IMR-90 (cell line): ENCODE results near the gene LEO1. TPM values are rescaled to one million over a fixed set of nuclear protein-coding genes. Genes with fewer than 3 reads are reported as not detected.
A peak's percentile ranks its signal among the peaks of the same experiment; 100 is the strongest.

ENCODE experiments used
- ATAC-seq: fragments of 200-7000 bp; cut with Tn5 transposase; 2 replicates; pipeline ENCODE4 v1.9.1; 2020; ENCODE audit warnings: low read depth, mild to moderate bottlenecking, moderate library complexity
- BruUV-seq: library from RNA; stranded (reverse); fragments of 400-500 nt; replicated peaks from 2 replicates; lab custom pipeline; 2021; lab: Mats Ljungman, UMichigan
- CTCF ChIA-PET: fragments of 300-600 bp; formaldehyde crosslinking; extraction: SDS; loops from one replicate; lab custom pipeline; 2021; ENCODE audit warnings: antibody characterized with exemption; lab: Yijun Ruan, JAX
- POLR2A ChIA-PET: fragments of 300-600 bp; sonication (Branson Sonifier 250); formaldehyde crosslinking; loops from one replicate; lab custom pipeline; 2022; ENCODE audit warnings: antibody characterized with exemption; ENCODE audit not compliant: unreplicated experiment; lab: Charles Lee
- DNase-seq: peaks from one replicate; pipeline ENCODE4 v3.0.0; 2013
- H2AFZ ChIP-seq: replicated peaks from 2 replicates; pipeline ENCODE3; 2013; ENCODE audit warnings: low read length, mild to moderate bottlenecking; ENCODE audit not compliant: poor library complexity
- H2AK5ac ChIP-seq: 2 replicates; pipeline ENCODE4 v1.6.1; 2013; ENCODE audit warnings: low read depth, low read length, inconsistent platforms
- H2AK9ac ChIP-seq: replicated peaks from 2 replicates; pipeline ENCODE3; 2013; ENCODE audit warnings: mild to moderate bottlenecking, low read depth, low read length, moderate library complexity; ENCODE audit not compliant: poor library complexity
- H2BK120ac ChIP-seq: 2 replicates; pipeline ENCODE4 v1.6.1; 2013; ENCODE audit warnings: low read depth, low read length, inconsistent platforms
- H2BK15ac ChIP-seq: 3 replicates; pipeline ENCODE4 v1.6.1; 2013; ENCODE audit warnings: low read depth, low read length, inconsistent platforms
- H2BK20ac ChIP-seq: 2 replicates; pipeline ENCODE4 v1.6.1; 2013; ENCODE audit warnings: low read depth, mild to moderate bottlenecking, inconsistent platforms, low read length, moderate library complexity
- H2BK5ac ChIP-seq: 2 replicates; pipeline ENCODE4 v1.6.1; 2013; ENCODE audit warnings: mild to moderate bottlenecking, low read depth, low read length, inconsistent platforms; ENCODE audit not compliant: poor library complexity, severe bottlenecking
- H3K14ac ChIP-seq: replicated peaks from 2 replicates; pipeline ENCODE4 v1.6.1; 2013; ENCODE audit warnings: low read depth, low read length, inconsistent platforms
- H3K18ac ChIP-seq: 2 replicates; pipeline ENCODE4 v1.6.1; 2013; ENCODE audit warnings: low read depth, low read length, control low read depth
- H3K23ac ChIP-seq: 2 replicates; pipeline ENCODE4 v1.6.1; 2013; ENCODE audit warnings: low read depth, low read length, inconsistent platforms
- H3K27ac ChIP-seq: 2 replicates; pipeline ENCODE4 v1.5.1; 2013; ENCODE audit warnings: mild to moderate bottlenecking, control low read depth, low read length; ENCODE audit not compliant: insufficient read depth
- H3K27me3 ChIP-seq: 2 replicates; pipeline ENCODE4 v1.6.1; 2013; ENCODE audit warnings: low read length; ENCODE audit not compliant: control insufficient read depth, insufficient read depth
- H3K36me3 ChIP-seq: 2 replicates; pipeline ENCODE4 v1.6.1; 2013; ENCODE audit warnings: low read length, mixed read lengths; ENCODE audit not compliant: control insufficient read depth, insufficient read depth
- H3K4ac ChIP-seq: 2 replicates; pipeline ENCODE4 v1.6.1; 2013; ENCODE audit warnings: low read depth, low read length, inconsistent platforms
- H3K4me1 ChIP-seq: 2 replicates; pipeline ENCODE4 v1.6.1; 2013; ENCODE audit warnings: low read length, mixed read lengths; ENCODE audit not compliant: control insufficient read depth, insufficient read depth
- H3K4me2 ChIP-seq: 2 replicates; pipeline ENCODE4 v1.6.1; 2013; ENCODE audit warnings: low read depth, mild to moderate bottlenecking, control low read depth, low read length, moderate library complexity
- H3K4me3 ChIP-seq: 2 replicates; pipeline ENCODE4 v1.5.1; 2013; ENCODE audit warnings: low read depth, mild to moderate bottlenecking, control low read depth, low read length, moderate library complexity; ENCODE audit not compliant: insufficient read depth
- H3K56ac ChIP-seq: 2 replicates; pipeline ENCODE4 v1.6.1; 2013; ENCODE audit warnings: low read length, inconsistent platforms; ENCODE audit not compliant: insufficient read depth; ENCODE audit errors: extremely low read depth
- H3K79me1 ChIP-seq, 2 experiments: 2 replicates each; pipeline ENCODE4 v1.6.1; 2013; ENCODE audit warnings: low read length in 2 of 2, inconsistent platforms in 1 of 2, low read depth in 1 of 2
- H3K9ac ChIP-seq: 2 replicates; pipeline ENCODE4 v1.6.1; 2013; ENCODE audit warnings: low read depth, low read length, control low read depth
- H3K9me1 ChIP-seq: 2 replicates; pipeline ENCODE4 v1.6.1; 2013; ENCODE audit warnings: low read length, inconsistent platforms; ENCODE audit not compliant: insufficient read depth
- H3K9me3 ChIP-seq: 2 replicates; pipeline ENCODE4 v1.6.1; 2013; ENCODE audit warnings: low read length; ENCODE audit not compliant: control insufficient read depth, insufficient read depth
- H4K20me1 ChIP-seq: 2 replicates; pipeline ENCODE4 v1.6.1; 2013; ENCODE audit warnings: low read length, inconsistent platforms; ENCODE audit not compliant: insufficient read depth
- H4K5ac ChIP-seq: 2 replicates; pipeline ENCODE4 v1.6.1; 2013; ENCODE audit warnings: mild to moderate bottlenecking, low read depth, low read length, control low read depth
- H4K8ac ChIP-seq, 2 experiments: 2 replicates each; pipeline ENCODE4 v1.6.1; 2013; ENCODE audit warnings: low read depth in 2 of 2, low read length in 2 of 2, control low read depth in 1 of 2, inconsistent platforms in 1 of 2
- H4K91ac ChIP-seq: 2 replicates; pipeline ENCODE4 v1.6.1; 2013; ENCODE audit warnings: low read depth, low read length, inconsistent platforms; ENCODE audit not compliant: insufficient read depth
- BHLHE40 ChIP-seq: fragments of 150-350 bp; IDR thresholded peaks from 2 replicates; pipeline ENCODE4 v1.6.1; 2016; ENCODE audit warnings: mild to moderate bottlenecking, low read depth, low read length
- CTCF ChIP-seq: conservative IDR thresholded peaks from 2 replicates; pipeline ENCODE4 v1.5.1; 2012; ENCODE audit warnings: mild to moderate bottlenecking, low read depth, low read length, improper control_type of control experiment
- NFE2L2 ChIP-seq: fragments of 150-350 bp; IDR thresholded peaks from 2 replicates; pipeline ENCODE4 v1.6.1; 2016; ENCODE audit warnings: low read depth, mild to moderate bottlenecking, low read length
- RAD21 ChIP-seq: IDR thresholded peaks from 2 replicates; pipeline ENCODE4 v1.6.1; 2012; ENCODE audit warnings: low read length, improper control_type of control experiment
- WGBS, 2 experiments: methylation state at CpG; one replicate each; pipeline versions ENCODE4 v1.1.5 to v1.1.7; 2013; ENCODE audit warnings: missing lambda C conversion rate in 2 of 2; ENCODE audit not compliant: insufficient read length in 1 of 2; ENCODE audit errors: extremely low coverage in 2 of 2; 5-methylcytosine and 5-hydroxymethylcytosine counted together
- dilution Hi-C: fragments of 300-500 bp; cut with HindIII; formaldehyde crosslinking; loops from one replicate; pipeline ENCODE4 v1.14.3; 2018; ENCODE audit warnings: low sequenced_read_pairs; ENCODE audit not compliant: unreplicated experiment
- in situ Hi-C: fragments of 300-500 bp; cut with MboI; formaldehyde crosslinking; loops from 3 replicates; pipeline ENCODE4 v1.14.3; 2019; ENCODE audit warnings: low sequenced_read_pairs, inconsistent platforms, mixed read lengths
- intact Hi-C: fragments of 100-400 bp; cut with micrococcal nuclease; formaldehyde crosslinking; loops from 2 replicates; pipeline ENCODE4 v1.10.0; 2022
- polyA plus RNA-seq, 3 experiments: library from polyadenylated mRNA; depleted of rRNA; stranded (reverse); fragments of >200 nt; gene quantifications; 2 replicates each; pipeline ENCODE4 v1.2.3, GENCODE V29; 2012; ENCODE audit warnings: low replicate concordance in 1 of 3
- total RNA-seq: library from RNA; depleted of rRNA; stranded (reverse); fragments of >200 nt; gene quantifications from 2 replicates; pipeline ENCODE4 v1.2.3, GENCODE V29; 2012

LEO1 gene
- total and polyA plus RNA-seq, 2 of the 4 experiments (the other 2 are of a cell fraction): 9.0 to 11.5 TPM

- TF ChIP-seq BHLHE40: no peak
These were observed 47.2 kb downstream of the LEO1 start (continued) for GRCh38 chr15:51924156-51925068.

- no peak; the same call in 1 of the 2 replicates for ATAC-seq
- Histone ChIP-seq H2AK5ac (no peak overlapping the region), H4K8ac (no peak overlapping the region), H3K23ac (no peak overlapping the region), H3K79me1 (peaks cover 2% of the 10 kb centered on the region in 2 experiments; a peak in 1 of 4 replicates), H3K4me1 (no peaks in the 10 kb centered on the region), H3K4ac (no peak overlapping the region), H2AFZ (no peak overlapping the region), H2AK9ac (no peak overlapping the region), H3K9ac (no peak overlapping the region), H2BK20ac (no peak overlapping the region), H3K36me3 (peaks cover 28% of the 10 kb centered on the region), H2BK120ac (no peak overlapping the region), H3K9me3 (no peaks in the 10 kb centered on the region), H3K27ac (no peak overlapping the region), H3K9me1 (peaks cover under 1% of the 10 kb centered on the region; the same call in 1 of the 2 replicates), H2BK15ac (no peak overlapping the region), H3K18ac (no peak overlapping the region), H2BK5ac (no peak overlapping the region), H3K56ac (no peak overlapping the region), H3K14ac (no peak overlapping the region), H3K27me3 (no peaks in the 10 kb centered on the region), H3K4me2 (no peak overlapping the region), H3K4me3 (no peak overlapping the region), H4K20me1 (no peaks in the 10 kb centered on the region), H4K5ac (no peak overlapping the region), H4K91ac (no peak overlapping the region)
- TF ChIP-seq CTCF (peak; percentile 31), RAD21 (peak; percentile 36; the same call in 1 of the 2 replicates), NFE2L2 (no peak)
- dilution Hi-C loops (no loop called here), in situ Hi-C loops (loop anchor here (25.0 kb wide), 1 partner anchor 280 kb away; no protein-coding TSS in a partner anchor), intact Hi-C loops (loop anchor here (10.0 kb wide), 1 partner anchor 263 kb away; no protein-coding TSS in a partner anchor)
- ChIA-PET POLR2A (no interaction called here), CTCF (interaction anchor here (0.6 to 2.1 kb wide), 4 partner anchors 16 to 353 kb away, joined by 3 to 5 read pairs (median 3); no protein-coding TSS in a partner anchor)
- peak; percentile 30 for DNase-seq
- WGBS, 2 experiments: no CpG with 5 or more reads among the region's 2 CpGs
- BruUV-seq: no TSS peak
These were observed 54.1 kb downstream of the LEO1 start for GRCh38 chr15:51917493-51917892.
